Transverse colon (tissue), 4 donors: ENCODE results near the gene ITPKB. TPM values are rescaled to one million over a fixed set of nuclear protein-coding genes. Genes with fewer than 3 reads are reported as not detected.
A peak's percentile ranks its signal among the peaks of the same experiment; 100 is the strongest.

Source experiments
- DNase-seq: peaks from one replicate; pipeline ENCODE4 v3.0.0-alpha.2; 2019
- H3K27ac ChIP-seq, 4 donors: fragments of 200-600 bp; sonication (generic); 2 replicates each; pipeline ENCODE4 v1.5.1; 2016 to 2018; ENCODE audit warnings: inconsistent platforms in 4 of 4
- H3K27me3 ChIP-seq: fragments of 200-600 bp; sonication (generic); 2 replicates; pipeline ENCODE4 v1.5.1; 2017; ENCODE audit warnings: inconsistent platforms
- H3K36me3 ChIP-seq, 4 donors: fragments of 200-600 bp; sonication (generic); 2 replicates each; pipeline ENCODE4 v1.5.1; 2017 to 2019; ENCODE audit warnings: inconsistent platforms in 4 of 4
- H3K4me1 ChIP-seq, 4 donors: fragments of 200-600 bp; sonication (generic); 2 replicates each; pipeline ENCODE4 v1.5.1; 2017 to 2020; ENCODE audit warnings: inconsistent platforms in 4 of 4
- H3K4me3 ChIP-seq, 4 donors: fragments of 200-600 bp; sonication (generic); 1 replicate in 1 of 4; 2 replicates in 3 of 4; pipeline versions ENCODE4 v1.5.1 to v1.6.1; 2017 to 2019; ENCODE audit warnings: inconsistent platforms in 4 of 4
- H3K9me3 ChIP-seq, 2 donors: fragments of 200-600 bp; sonication (generic); 2 replicates each; pipeline ENCODE4 v1.5.1; 2017 to 2019; ENCODE audit warnings: inconsistent platforms in 2 of 2
- CTCF ChIP-seq, 5 experiments: fragments of 200-600 bp in 3 of 5; fragments of 450-650 bp in 2 of 5; sonication (generic) in 3 of 5; IDR thresholded peaks; 1 replicate in 2 of 5; 2 replicates in 3 of 5; pipeline ENCODE4 v1.5.1; 2016 to 2017; ENCODE audit warnings: antibody characterized with exemption in 5 of 5, inconsistent platforms in 3 of 5, mild to moderate bottlenecking in 2 of 5, moderate library complexity in 1 of 5
- EP300 ChIP-seq: sonication (generic); formaldehyde crosslinking; IDR thresholded peaks from one replicate; pipeline ENCODE4 v1.6.1; 2017; ENCODE audit warnings: antibody characterized with exemption, low read depth
- POLR2A ChIP-seq: fragments of 450-650 bp; IDR thresholded peaks from one replicate; pipeline ENCODE4 v1.6.1; 2016; ENCODE audit warnings: antibody characterized with exemption, mild to moderate bottlenecking, moderate library complexity
- POLR2AphosphoS5 ChIP-seq, 3 donors: sonication (generic); formaldehyde crosslinking; IDR thresholded peaks; one replicate each; pipeline ENCODE4 v1.6.1; 2016; ENCODE audit warnings: antibody characterized with exemption in 3 of 3
- WGBS, 2 donors: methylation state at CpG; one replicate each; pipeline ENCODE4 v1.1.5; 2018; ENCODE audit warnings: low coverage in 1 of 2; 5-methylcytosine and 5-hydroxymethylcytosine counted together
- in situ Hi-C, 4 donors: fragments of 200-750 bp; cut with MboI; loops; one replicate each; pipeline versions ENCODE4 v1.15.0 to v1.15.1; 2017; ENCODE audit warnings: low sequenced_read_pairs in 3 of 4, low pct_ligation_motif_present in 1 of 4, low pct_unique_long_range_greater_than_20kb in 1 of 4
- intact Hi-C: fragments of 100-400 bp; cut with DNase I; formaldehyde crosslinking; loops from one replicate; pipeline ENCODE4 v1.15.1; 2023; ENCODE audit warnings: low total_unique reads
- total RNA-seq, 4 donors: library from RNA; depleted of rRNA; stranded (reverse); fragments of >200 nt; gene quantifications; one replicate each; pipeline ENCODE4 v1.1.0, GENCODE V29; 2016

Gene ITPKB
- total RNA-seq, 4 donors from 2014 or later: 14.3 to 57.6 (median 23.7) TPM

- no peaks in the 10 kb centered on the region for H3K36me3 ChIP-seq
- TF ChIP-seq CTCF (IDR thresholded peaks at IDR 0.05): no peak
- no peak for TF ChIP-seq POLR2AphosphoS5 (IDR thresholded peaks at IDR 0.05)
- TF ChIP-seq EP300: no peak
- TF ChIP-seq POLR2A: no peak
- DNase-seq: no peak
- 40 to 45% methylated on average over 1 to 8 of the region's 8 CpGs for WGBS, 2 donors
- H3K27ac ChIP-seq: no peak overlapping the region
- in situ Hi-C loops: no loop called here
- H3K4me1 ChIP-seq: peaks cover 12 to 59% (median 51%) of the 10 kb centered on the region in 4 donors
- H3K4me3 ChIP-seq: no peak overlapping the region
- no peaks in the 10 kb centered on the region for H3K9me3 ChIP-seq
- intact Hi-C loops: loop anchor here (5.0 kb wide), 1 partner anchor 168 kb away; no protein-coding TSS in a partner anchor
- H3K27me3 ChIP-seq: no peaks in the 10 kb centered on the region
Measured at GRCh38 chr1:226654046-226654667, 84.9 kb downstream of the ITPKB start.

- peaks cover 0 to 2% (median 0%) of the 10 kb centered on the region in 4 donors for H3K36me3 ChIP-seq
- no peaks in the 10 kb centered on the region for H3K27me3 ChIP-seq
- TF ChIP-seq POLR2AphosphoS5 (IDR thresholded peaks at IDR 0.05): peak in 1 of 3 donors; percentile 30
- no peak for TF ChIP-seq EP300
- in situ Hi-C loops: no loop called here
- H3K4me1 ChIP-seq: peaks cover 12 to 52% (median 47%) of the 10 kb centered on the region in 4 donors
- intact Hi-C loops: loop anchor here (5.0 kb wide), 1 partner anchor 169 kb away; no protein-coding TSS in a partner anchor
- no peaks in the 10 kb centered on the region for H3K9me3 ChIP-seq
- WGBS, 2 donors: 73% methylated on average over 11 of the region's 11 CpGs; no CpG with 5 or more reads in 1 of the 2 donors
- peak; percentile 60 for DNase-seq
- no peak overlapping the region for H3K27ac ChIP-seq
- no peak overlapping the region for H3K4me3 ChIP-seq
Measured at GRCh38 chr1:226653311-226653921, 85.7 kb downstream of the ITPKB start.

GRCh38 chr1:226652613-226653012, 86.5 kb downstream of the ITPKB start:
- no peak for DNase-seq
- Histone ChIP-seq H3K27me3 (no peaks in the 10 kb centered on the region), H3K4me3 (no peak overlapping the region), H3K27ac (no peak overlapping the region), H3K9me3 (no peaks in the 10 kb centered on the region), H3K36me3 (peaks cover 0 to 10% (median 0%) of the 10 kb centered on the region in 4 donors), H3K4me1 (peaks cover 12 to 46% (median 43%) of the 10 kb centered on the region in 4 donors)
- 95% methylated on average over 6 of the region's 6 CpGs; no CpG with 5 or more reads in 1 of the 2 donors for WGBS, 2 donors
- TF ChIP-seq POLR2A: no peak
- TF ChIP-seq EP300: no peak
- no peak for TF ChIP-seq POLR2AphosphoS5 (IDR thresholded peaks at IDR 0.05)
- no peak for TF ChIP-seq CTCF (IDR thresholded peaks at IDR 0.05)
- in situ Hi-C loops: no loop called here
- intact Hi-C loops: loop anchor here (5.0 kb wide), 1 partner anchor 170 kb away; no protein-coding TSS in a partner anchor

GRCh38 chr1:226651732-226652105, 87.4 kb downstream of the ITPKB start:
- in situ Hi-C loops: no loop called here
- Histone ChIP-seq H3K4me3 (no peak overlapping the region), H3K4me1 (peaks cover 12 to 39% (median 35%) of the 10 kb centered on the region in 4 donors), H3K27me3 (no peaks in the 10 kb centered on the region), H3K27ac (no peak overlapping the region), H3K9me3 (no peaks in the 10 kb centered on the region), H3K36me3 (peaks cover 0 to 16% (median 0%) of the 10 kb centered on the region in 4 donors)
- intact Hi-C loops: loop anchor here (5.0 kb wide), 1 partner anchor 171 kb away; no protein-coding TSS in a partner anchor
- WGBS, 2 donors: 86% methylated on average over 4 of the region's 4 CpGs; no CpG with 5 or more reads in 1 of the 2 donors
- no peak for TF ChIP-seq POLR2A
- no peak for TF ChIP-seq CTCF (IDR thresholded peaks at IDR 0.05)
- no peak for TF ChIP-seq POLR2AphosphoS5 (IDR thresholded peaks at IDR 0.05)
- no peak for TF ChIP-seq EP300
- DNase-seq: no peak
